MM.1S (cell line): ENCODE measurements around the gene GALNTL6.

Experiments used
- EZH2 ChIP-seq: fragments of 300-600 bp; sonication (generic); optimal IDR thresholded peaks from 2 replicates; pipeline ENCODE3; 2017; ENCODE audit warnings: low read depth, mild to moderate bottlenecking, antibody characterized with exemption, low read length, mixed read lengths
- EZH2phosphoT487 ChIP-seq: fragments of 300-600 bp; sonication (generic); IDR thresholded peaks from 2 replicates; pipeline ENCODE4 v1.6.1; 2018; ENCODE audit warnings: antibody characterized with exemption, low read length
- TF ChIP-seq, protein P1 (sequence below): fragments of 300-600 bp; sonication (generic); IDR thresholded peaks from 2 replicates; pipeline ENCODE4 v1.5.1; 2016; ENCODE audit warnings: antibody characterized with exemption, low read length, mixed read lengths

DNA sequence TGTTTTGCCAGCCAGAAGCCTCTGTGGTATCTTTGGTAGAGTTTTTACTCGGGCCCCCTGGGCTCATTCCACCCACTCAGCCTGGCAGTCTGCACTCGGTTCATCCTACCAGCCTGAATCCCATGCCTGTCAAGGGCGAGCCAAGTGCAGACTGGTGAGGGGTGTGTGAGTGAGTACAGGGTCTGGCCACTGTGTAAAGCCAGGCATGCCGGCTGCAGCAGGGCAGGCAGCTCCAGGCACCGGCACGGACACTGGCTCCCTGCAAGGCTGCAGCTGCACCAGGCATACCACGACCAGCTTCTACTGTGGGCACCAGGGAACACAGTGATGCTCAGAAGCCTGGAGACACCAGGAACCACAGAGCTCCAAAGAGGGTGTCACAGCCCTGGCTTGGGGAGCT, 1161.4 kb downstream of the GALNTL6 start:
- no peak for TF ChIP-seq EZH2phosphoT487
- TF ChIP-seq, protein P1, sequence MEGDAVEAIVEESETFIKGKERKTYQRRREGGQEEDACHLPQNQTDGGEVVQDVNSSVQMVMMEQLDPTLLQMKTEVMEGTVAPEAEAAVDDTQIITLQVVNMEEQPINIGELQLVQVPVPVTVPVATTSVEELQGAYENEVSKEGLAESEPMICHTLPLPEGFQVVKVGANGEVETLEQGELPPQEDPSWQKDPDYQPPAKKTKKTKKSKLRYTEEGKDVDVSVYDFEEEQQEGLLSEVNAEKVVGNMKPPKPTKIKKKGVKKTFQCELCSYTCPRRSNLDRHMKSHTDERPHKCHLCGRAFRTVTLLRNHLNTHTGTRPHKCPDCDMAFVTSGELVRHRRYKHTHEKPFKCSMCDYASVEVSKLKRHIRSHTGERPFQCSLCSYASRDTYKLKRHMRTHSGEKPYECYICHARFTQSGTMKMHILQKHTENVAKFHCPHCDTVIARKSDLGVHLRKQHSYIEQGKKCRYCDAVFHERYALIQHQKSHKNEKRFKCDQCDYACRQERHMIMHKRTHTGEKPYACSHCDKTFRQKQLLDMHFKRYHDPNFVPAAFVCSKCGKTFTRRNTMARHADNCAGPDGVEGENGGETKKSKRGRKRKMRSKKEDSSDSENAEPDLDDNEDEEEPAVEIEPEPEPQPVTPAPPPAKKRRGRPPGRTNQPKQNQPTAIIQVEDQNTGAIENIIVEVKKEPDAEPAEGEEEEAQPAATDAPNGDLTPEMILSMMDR: no peak
- TF ChIP-seq EZH2: no peak
